A673 (cell line): ENCODE data around the gene LPP. TPM values are rescaled to one million over a fixed set of nuclear protein-coding genes. Genes with fewer than 3 reads are reported as not detected.

ENCODE experiments used
- BruUV-seq: library from RNA; stranded (reverse); fragments of 400-500 nt; replicated peaks from 2 replicates; lab custom pipeline; 2021; lab: Mats Ljungman, UMichigan
- CTCF ChIA-PET: fragments of 300-600 bp; sonication (Branson Sonifier 250); formaldehyde crosslinking; loops from one replicate; lab custom pipeline; 2022; ENCODE audit warnings: antibody characterized with exemption; lab: Charles Lee
- POLR2A ChIA-PET: fragments of 300-600 bp; sonication (Branson Sonifier 250); formaldehyde crosslinking; loops from one replicate; lab custom pipeline; 2022; ENCODE audit warnings: antibody characterized with exemption; ENCODE audit not compliant: low non-redundant PET; lab: Charles Lee
- DNase-seq: peaks from one replicate; pipeline ENCODE4 v3.0.0-alpha.2; 2015; ENCODE audit warnings: low spot score
- H3K27ac ChIP-seq: fragments of 200-600 bp; sonication (generic); 2 replicates; pipeline ENCODE4 v1.5.1; 2016; ENCODE audit warnings: mixed run types, low read depth, mild to moderate bottlenecking, mixed read lengths, antibody characterized with exemption, low read length; ENCODE audit not compliant: poor library complexity, severe bottlenecking
- H3K27me3 ChIP-seq: fragments of 200-600 bp; sonication (generic); replicated peaks from 2 replicates; pipeline ENCODE4 v1.6.1; 2017; ENCODE audit warnings: mixed run types, low read depth, mild to moderate bottlenecking, mixed read lengths, antibody characterized with exemption, low read length; ENCODE audit not compliant: insufficient read depth, poor library complexity
- H3K36me3 ChIP-seq: fragments of 200-600 bp; sonication (generic); 2 replicates; pipeline ENCODE4 v1.6.1; 2016; ENCODE audit warnings: mixed run types, mild to moderate bottlenecking, mixed read lengths, antibody characterized with exemption, low read length; ENCODE audit not compliant: insufficient read depth, poor library complexity, severe bottlenecking
- H3K4me1 ChIP-seq: fragments of 200-600 bp; sonication (generic); 2 replicates; pipeline ENCODE4 v1.6.1; 2017; ENCODE audit warnings: mixed run types, mild to moderate bottlenecking, mixed read lengths, antibody characterized with exemption, low read length; ENCODE audit not compliant: insufficient read depth, poor library complexity, severe bottlenecking
- H3K4me3 ChIP-seq: fragments of 200-600 bp; sonication (generic); 2 replicates; pipeline ENCODE4 v1.5.1; 2016; ENCODE audit warnings: low read depth, mixed run types, mild to moderate bottlenecking, mixed read lengths, low read length; ENCODE audit not compliant: poor library complexity, severe bottlenecking
- H3K9me3 ChIP-seq: fragments of 200-600 bp; sonication (generic); 2 replicates; pipeline ENCODE4 v1.6.1; 2016; ENCODE audit warnings: mixed run types, low read depth, mild to moderate bottlenecking, mixed read lengths, antibody characterized with exemption, low read length; ENCODE audit not compliant: poor library complexity, severe bottlenecking
- EZH2 ChIP-seq: fragments of 200-600 bp; sonication (generic); IDR thresholded peaks from 2 replicates; pipeline ENCODE4 v1.6.1; 2017; ENCODE audit warnings: borderline replicate concordance, low read depth, mild to moderate bottlenecking, mixed read lengths, antibody characterized with exemption, low read length; ENCODE audit not compliant: poor library complexity, severe bottlenecking
- intact Hi-C: fragments of 100-400 bp; cut with micrococcal nuclease; formaldehyde crosslinking; loops from one replicate; pipeline ENCODE4 v1.10.0; 2022; ENCODE audit not compliant: unreplicated experiment
- total RNA-seq: library from RNA; stranded (reverse); gene quantifications from 2 replicates; pipeline ENCODE4 v1.2.3, GENCODE V29; 2021
- TF ChIP-seq, protein P1 (sequence below): fragments of 300-800, 200-600 bp; sonication (generic); conservative IDR thresholded peaks from 2 replicates; pipeline ENCODE4 v1.5.1; 2017; ENCODE audit warnings: low read depth, mild to moderate bottlenecking, antibody characterized with exemption, low read length, moderate library complexity, mixed read lengths

LPP gene
- total RNA-seq, 1 experiment from 2014 or later: 39.7 TPM

DNA sequence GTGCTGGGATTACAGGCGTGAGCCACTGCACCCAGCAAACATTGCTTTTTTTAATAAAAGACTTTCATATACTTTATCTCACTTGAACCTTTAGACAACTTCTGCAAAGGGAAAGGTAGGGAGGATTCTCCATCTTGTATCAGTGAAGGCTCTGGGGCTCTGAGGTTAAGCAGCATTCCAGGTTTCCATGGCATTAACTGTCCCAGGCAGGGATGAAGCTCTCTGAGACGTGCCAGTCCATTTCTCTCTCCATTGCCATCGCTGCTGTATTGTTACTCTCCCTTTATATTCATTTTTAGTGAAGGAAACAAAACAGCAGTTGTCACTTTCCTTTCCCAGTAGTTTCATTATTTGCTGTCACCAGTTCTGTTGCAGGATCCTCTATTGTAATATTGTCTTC is 342.4 kb downstream of the LPP start:
- no TSS peak for BruUV-seq
- intact Hi-C loops: no loop called here
- TF ChIP-seq, protein P1, sequence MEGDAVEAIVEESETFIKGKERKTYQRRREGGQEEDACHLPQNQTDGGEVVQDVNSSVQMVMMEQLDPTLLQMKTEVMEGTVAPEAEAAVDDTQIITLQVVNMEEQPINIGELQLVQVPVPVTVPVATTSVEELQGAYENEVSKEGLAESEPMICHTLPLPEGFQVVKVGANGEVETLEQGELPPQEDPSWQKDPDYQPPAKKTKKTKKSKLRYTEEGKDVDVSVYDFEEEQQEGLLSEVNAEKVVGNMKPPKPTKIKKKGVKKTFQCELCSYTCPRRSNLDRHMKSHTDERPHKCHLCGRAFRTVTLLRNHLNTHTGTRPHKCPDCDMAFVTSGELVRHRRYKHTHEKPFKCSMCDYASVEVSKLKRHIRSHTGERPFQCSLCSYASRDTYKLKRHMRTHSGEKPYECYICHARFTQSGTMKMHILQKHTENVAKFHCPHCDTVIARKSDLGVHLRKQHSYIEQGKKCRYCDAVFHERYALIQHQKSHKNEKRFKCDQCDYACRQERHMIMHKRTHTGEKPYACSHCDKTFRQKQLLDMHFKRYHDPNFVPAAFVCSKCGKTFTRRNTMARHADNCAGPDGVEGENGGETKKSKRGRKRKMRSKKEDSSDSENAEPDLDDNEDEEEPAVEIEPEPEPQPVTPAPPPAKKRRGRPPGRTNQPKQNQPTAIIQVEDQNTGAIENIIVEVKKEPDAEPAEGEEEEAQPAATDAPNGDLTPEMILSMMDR: no peak
- TF ChIP-seq EZH2: no peak
- H3K36me3 ChIP-seq: no peaks in the 10 kb centered on the region
- H3K27ac ChIP-seq: no peak overlapping the region
- ChIA-PET CTCF (no interaction called here), POLR2A (no interaction called here)
- no peaks in the 10 kb centered on the region for H3K27me3 ChIP-seq
- H3K9me3 ChIP-seq: no peaks in the 10 kb centered on the region
- H3K4me3 ChIP-seq: no peak overlapping the region
- DNase-seq: no peak
- H3K4me1 ChIP-seq: peaks cover 9% of the 10 kb centered on the region

DNA sequence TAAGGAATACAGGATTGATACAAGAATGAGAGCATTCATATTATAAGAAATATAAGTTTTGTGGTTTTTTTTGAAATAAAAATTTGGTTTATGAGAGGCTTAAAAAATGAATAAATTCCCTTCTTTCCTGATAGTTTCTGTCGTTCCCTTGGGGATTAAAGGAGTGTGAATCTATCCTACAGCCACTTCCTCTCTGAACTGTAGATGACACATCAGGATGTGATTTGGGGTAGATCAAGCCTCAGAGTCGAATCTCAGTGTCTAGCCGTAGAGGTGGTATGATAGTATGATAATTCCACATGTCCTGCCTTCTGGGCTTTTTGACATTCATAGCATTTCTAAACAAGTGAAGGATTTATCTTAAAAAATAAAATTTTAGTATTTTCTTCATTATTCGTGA is 343.1 kb downstream of the LPP start:
- no peak overlapping the region for H3K27ac ChIP-seq

DNA sequence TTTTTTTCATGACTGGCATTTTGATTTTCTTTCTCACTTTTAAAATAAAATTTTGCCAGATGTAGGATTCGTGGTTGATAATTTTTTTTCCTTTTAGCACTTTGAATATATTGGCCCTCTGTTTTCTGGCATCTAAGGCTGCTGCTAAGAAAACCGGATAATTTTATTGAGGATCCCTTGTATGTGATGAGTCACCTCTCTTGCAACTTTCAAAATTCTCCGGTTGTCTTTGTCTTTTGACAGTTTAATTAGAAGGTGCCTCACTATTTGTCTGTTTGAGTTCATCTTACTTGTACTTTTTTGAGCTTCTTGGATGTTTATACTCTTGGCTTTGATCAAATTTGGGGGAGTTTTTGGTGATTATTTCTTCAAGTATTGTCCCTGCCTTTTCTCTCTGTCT is 349.7 kb downstream of the LPP start:
- Histone ChIP-seq H3K27me3 (no peaks in the 10 kb centered on the region), H3K36me3 (peaks cover 5% of the 10 kb centered on the region), H3K4me3 (no peak overlapping the region), H3K4me1 (peaks cover 19% of the 10 kb centered on the region), H3K9me3 (peaks cover 22% of the 10 kb centered on the region), H3K27ac (no peak overlapping the region)
- intact Hi-C loops: no loop called here
- no TSS peak for BruUV-seq
- ChIA-PET CTCF (no interaction called here), POLR2A (no interaction called here)
- TF ChIP-seq, protein P1: no peak
- no peak for TF ChIP-seq EZH2
- DNase-seq: no peak

More for the DNA sequence above, 343.1 kb downstream of the LPP start:
- Histone ChIP-seq H3K36me3 (no peaks in the 10 kb centered on the region), H3K4me1 (peaks cover 9% of the 10 kb centered on the region), H3K9me3 (peaks cover 2% of the 10 kb centered on the region), H3K4me3 (no peak overlapping the region), H3K27me3 (no peaks in the 10 kb centered on the region)
- peak; percentile 70 for DNase-seq
- intact Hi-C loops: no loop called here
- TF ChIP-seq EZH2: no peak
- TF ChIP-seq, protein P1: no peak
- POLR2A ChIA-PET: no interaction called here
- CTCF ChIA-PET: no interaction called here
- no TSS peak for BruUV-seq
